Left renal pelvis (tissue), 4 donors: ENCODE data around the gene ERFL. TPM values are rescaled to one million over a fixed set of nuclear protein-coding genes. Genes with fewer than 3 reads are reported as not detected.

Experiments
- DNase-seq, 4 donors: peaks; one replicate each; pipeline ENCODE4 v3.0.0-alpha.2; 2013; ENCODE audit warnings: low read depth in 4 of 4, low spot score in 3 of 4
- polyA plus RNA-seq, 4 donors: library from polyadenylated mRNA; unstranded; fragments of 120-200 nt; gene quantifications; one replicate each; pipeline ENCODE4 v1.2.1, GENCODE V29; 2013; ENCODE audit not compliant: insufficient read length in 4 of 4

The ERFL gene
- polyA plus RNA-seq, 4 donors: 0.14 to 0.27 (median 0.16) TPM; not detected in 1

- no peak for DNase-seq
Measured at GRCh38 chr19:41928754-41929535, 696 bp upstream of the ERFL start.

GRCh38 chr19:41927497-41928192 lies 604 bp downstream of the ERFL start:
- DNase-seq: no peak

- DNase-seq: no peak
Measured at GRCh38 chr19:41926763-41927496, 1.3 kb downstream of the ERFL start.

GRCh38 chr19:41926028-41926762 lies 2.1 kb downstream of the ERFL start:
- no peak for DNase-seq

GRCh38 chr19:41925208-41926003 lies 2.8 kb downstream of the ERFL start:
- no peak for DNase-seq

- no peak for DNase-seq
Measured at GRCh38 chr19:41924151-41925145, 3.8 kb downstream of the ERFL start.

GRCh38 chr19:41923045-41923788 lies 5.0 kb downstream of the ERFL start:
- DNase-seq: no peak

GRCh38 chr19:41922585-41922984 lies 5.7 kb downstream of the ERFL start:
- no peak for DNase-seq

- no peak for DNase-seq
Measured at GRCh38 chr19:41921577-41922576, 6.4 kb downstream of the ERFL start.

GRCh38 chr19:41920882-41921576 lies 7.2 kb downstream of the ERFL start:
- no peak for DNase-seq

GRCh38 chr19:41919948-41920712 lies 8.1 kb downstream of the ERFL start:
- no peak for DNase-seq

GRCh38 chr19:41918653-41919244 lies 9.5 kb downstream of the ERFL start:
- DNase-seq: no peak

- no peak for DNase-seq
Measured at GRCh38 chr19:41918095-41918494, 10.2 kb downstream of the ERFL start.

GRCh38 chr19:41917676-41918075 lies 10.6 kb downstream of the ERFL start:
- DNase-seq: no peak

- no peak for DNase-seq
Measured at GRCh38 chr19:41915776-41916414, 12.4 kb downstream of the ERFL start.
